ENCODE data around the gene TRPC1. TPM values are rescaled to one million over a fixed set of nuclear protein-coding genes. Genes with fewer than 3 reads are reported as not detected.
"Not testable (repeated sequence)": the region's sequence is repeated elsewhere in the genome, so short reads cannot be mapped to it uniquely, and the experiment has no call there.

The TRPC1 gene
- 10.7 and 14.1 TPM in 2 replicates for total RNA-seq

- no peak for DNase-seq (ENCODE audit: extremely low read depth, low read depth, low spot score)
Measured at GRCh38 chr3:142723968-142724681, at the start of gene TRPC1. TRPC1 (plus strand) TSS chr3:142724034; CDS start chr3:142724560, 526 bp downstream.

- DNase-seq (ENCODE audit: extremely low read depth, low read depth, low spot score) = no peak
Measured at GRCh38 chr3:142676151-142676550, 47.7 kb upstream of the TRPC1 start.

GRCh38 chr3:142680710-142681109, 43.1 kb upstream of the TRPC1 start:
- DNase-seq (ENCODE audit: extremely low read depth, low read depth, low spot score) = no peak

GRCh38 chr3:142690613-142691012, 33.2 kb upstream of the TRPC1 start:
- DNase-seq (ENCODE audit: extremely low read depth, low read depth, low spot score) = no peak

GRCh38 chr3:142691527-142691926, 32.3 kb upstream of the TRPC1 start:
- DNase-seq (ENCODE audit: extremely low read depth, low read depth, low spot score) = no peak

GRCh38 chr3:142693136-142693853, 30.5 kb upstream of the TRPC1 start:
- DNase-seq (ENCODE audit: extremely low read depth, low read depth, low spot score) = no peak

- no peak for DNase-seq (ENCODE audit: extremely low read depth, low read depth, low spot score)
Measured at GRCh38 chr3:142694225-142694624, 29.6 kb upstream of the TRPC1 start.

- DNase-seq (ENCODE audit: extremely low read depth, low read depth, low spot score) = no peak
Measured at GRCh38 chr3:142705198-142705597, 18.6 kb upstream of the TRPC1 start.

- DNase-seq (ENCODE audit: extremely low read depth, low read depth, low spot score) = no peak
Measured at GRCh38 chr3:142706321-142707127, 17.3 kb upstream of the TRPC1 start.

GRCh38 chr3:142709207-142709606, 14.6 kb upstream of the TRPC1 start:
- DNase-seq (ENCODE audit: extremely low read depth, low read depth, low spot score) = no peak

GRCh38 chr3:142714882-142715281, 9.0 kb upstream of the TRPC1 start:
- not testable (repeated sequence) for DNase-seq (ENCODE audit: extremely low read depth, low read depth, low spot score)

GRCh38 chr3:142716102-142716501, 7.7 kb upstream of the TRPC1 start:
- no peak for DNase-seq (ENCODE audit: extremely low read depth, low read depth, low spot score)

GRCh38 chr3:142723665-142723967, 218 bp upstream of the TRPC1 start:
- no peak for DNase-seq (ENCODE audit: extremely low read depth, low read depth, low spot score)

GRCh38 chr3:142724682-142725356, 985 bp downstream of the TRPC1 start:
- DNase-seq (ENCODE audit: extremely low read depth, low read depth, low spot score) = no peak

GRCh38 chr3:142725357-142725739, 1.5 kb downstream of the TRPC1 start:
- no peak for DNase-seq (ENCODE audit: extremely low read depth, low read depth, low spot score)

GRCh38 chr3:142726017-142726416, 2.2 kb downstream of the TRPC1 start:
- DNase-seq (ENCODE audit: extremely low read depth, low read depth, low spot score) = no peak

GRCh38 chr3:142732066-142732465, 8.2 kb downstream of the TRPC1 start:
- DNase-seq (ENCODE audit: extremely low read depth, low read depth, low spot score) = no peak

GRCh38 chr3:142734834-142735233, 11.0 kb downstream of the TRPC1 start:
- no peak for DNase-seq (ENCODE audit: extremely low read depth, low read depth, low spot score)

- DNase-seq (ENCODE audit: extremely low read depth, low read depth, low spot score) = no peak
Measured at GRCh38 chr3:142735462-142735861, 11.6 kb downstream of the TRPC1 start.

- DNase-seq (ENCODE audit: extremely low read depth, low read depth, low spot score) = no peak
Measured at GRCh38 chr3:142738396-142738795, 14.6 kb downstream of the TRPC1 start.

- no peak for DNase-seq (ENCODE audit: extremely low read depth, low read depth, low spot score)
Measured at GRCh38 chr3:142746646-142747045, 22.8 kb downstream of the TRPC1 start.
